HG03521 (cell line): ENCODE results near the gene FOXO6.

ENCODE experiments used
- ATAC-seq: cut with Tn5 transposase; IDR thresholded peaks from one replicate; pipeline ENCODE4 v1.9.1; 2021; ENCODE audit warnings: mild to moderate bottlenecking, moderate library complexity; ENCODE audit not compliant: unreplicated experiment

Gene FOXO6

GRCh38 chr1:41364442-41365319 is 3.4 kb downstream of the FOXO6 start:
- ATAC-seq, result no peak

DNA sequence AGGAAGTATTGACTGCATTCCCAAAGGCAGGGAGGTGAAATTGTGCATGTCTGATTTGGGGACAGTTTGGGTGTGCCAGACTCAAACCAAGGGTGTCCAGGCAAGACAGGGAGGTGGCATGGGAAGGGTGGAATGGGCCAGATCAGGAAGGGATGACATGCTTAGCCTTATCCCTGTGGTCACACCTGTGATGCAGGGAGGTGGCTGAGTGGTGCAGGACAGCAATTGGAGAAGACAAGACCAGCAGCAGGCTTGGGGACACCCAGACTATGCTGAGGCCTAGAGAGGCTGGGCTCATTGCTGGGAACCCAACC is 4.0 kb downstream of the FOXO6 start:
- no peak for ATAC-seq

GRCh38 chr1:41365772-41366454 is 4.7 kb downstream of the FOXO6 start:
- ATAC-seq, result no peak

GRCh38 chr1:41366455-41367287 is 5.4 kb downstream of the FOXO6 start:
- no peak for ATAC-seq

DNA sequence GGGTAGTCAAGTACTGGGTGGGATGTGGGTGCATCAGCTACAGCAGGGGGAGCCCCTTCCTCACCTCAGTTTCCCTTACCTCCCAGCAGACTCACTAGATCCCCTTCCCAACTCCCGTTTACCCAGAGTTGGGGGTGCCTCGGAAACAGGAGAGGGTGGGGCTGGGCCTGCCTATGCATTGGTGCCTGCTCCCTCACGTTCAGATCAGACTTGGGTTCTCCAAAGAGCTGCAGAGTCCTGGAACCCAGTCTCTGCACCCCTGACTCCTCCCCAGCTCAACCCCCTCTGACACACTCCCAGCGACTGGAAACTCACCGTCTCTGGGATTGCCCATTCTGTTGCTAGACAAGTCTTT is 6.0 kb downstream of the FOXO6 start:
- ATAC-seq, result no peak

DNA sequence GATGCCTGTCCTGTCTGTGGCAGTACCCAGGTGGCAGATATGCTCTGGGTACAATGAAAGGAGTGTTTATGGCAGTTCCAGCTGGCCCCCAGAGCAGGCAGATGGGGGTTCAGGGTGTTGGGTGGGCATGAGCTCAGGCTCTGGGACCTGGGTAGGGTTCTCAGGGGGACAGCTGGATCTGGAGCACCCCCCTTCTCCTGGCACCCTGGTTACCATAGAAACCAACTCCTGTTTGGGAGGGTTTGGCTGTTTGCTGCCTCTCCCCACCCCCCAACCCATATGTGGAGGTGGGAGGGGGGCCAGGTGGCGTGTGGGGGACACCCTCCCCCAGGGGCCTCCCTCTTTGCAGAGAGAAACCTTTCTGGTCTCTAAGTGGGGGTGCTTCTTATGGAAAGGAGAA is 7.1 kb downstream of the FOXO6 start:
- no peak for ATAC-seq

DNA sequence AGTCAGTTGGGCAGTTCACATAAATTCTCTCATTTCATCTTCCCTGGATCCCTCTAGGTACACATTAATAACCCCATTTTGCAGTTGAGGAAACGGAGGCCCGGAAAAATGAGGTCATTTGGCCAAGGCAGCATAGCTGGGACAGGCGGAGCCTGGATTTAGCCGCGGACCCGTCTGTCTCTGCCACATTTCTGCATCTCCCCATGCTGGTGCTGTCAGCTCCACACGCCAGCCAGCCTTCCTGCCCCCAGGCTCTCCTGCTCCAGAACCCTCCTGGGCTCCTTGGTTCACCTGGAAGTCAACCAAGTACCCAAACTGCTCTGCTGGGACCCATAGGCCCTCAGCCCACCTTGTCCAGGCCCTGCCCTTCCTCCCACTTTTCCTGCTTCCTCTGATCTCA is 7.6 kb downstream of the FOXO6 start:
- ATAC-seq, result no peak

- no peak for ATAC-seq
Observed at GRCh38 chr1:41369531-41369930, 8.3 kb downstream of the FOXO6 start.

GRCh38 chr1:41370225-41370624 is 9.0 kb downstream of the FOXO6 start:
- ATAC-seq, result no peak

GRCh38 chr1:41370756-41371420 is 9.7 kb downstream of the FOXO6 start:
- ATAC-seq, result no peak

GRCh38 chr1:41371630-41372599 is 10.7 kb downstream of the FOXO6 start:
- no peak for ATAC-seq

DNA sequence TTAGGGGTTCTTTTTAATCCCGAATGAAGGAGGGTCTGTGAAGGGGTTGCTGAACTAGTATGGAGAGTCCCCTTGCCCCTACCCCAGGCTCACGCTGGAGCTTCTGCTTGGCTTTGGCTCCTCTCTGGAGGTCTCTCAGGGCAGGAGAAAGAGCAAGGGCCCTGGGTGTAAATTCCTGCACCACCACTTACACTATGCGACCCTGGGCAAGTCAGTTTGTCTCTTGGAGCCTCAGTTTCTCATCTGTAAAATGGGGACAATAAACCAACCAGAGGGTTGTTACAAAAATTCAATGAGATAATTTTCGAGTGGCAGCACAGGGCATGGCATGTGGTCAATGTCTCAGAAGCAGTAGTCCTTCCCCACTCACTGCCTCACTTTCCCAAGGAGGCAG is 11.4 kb downstream of the FOXO6 start:
- no peak for ATAC-seq

DNA sequence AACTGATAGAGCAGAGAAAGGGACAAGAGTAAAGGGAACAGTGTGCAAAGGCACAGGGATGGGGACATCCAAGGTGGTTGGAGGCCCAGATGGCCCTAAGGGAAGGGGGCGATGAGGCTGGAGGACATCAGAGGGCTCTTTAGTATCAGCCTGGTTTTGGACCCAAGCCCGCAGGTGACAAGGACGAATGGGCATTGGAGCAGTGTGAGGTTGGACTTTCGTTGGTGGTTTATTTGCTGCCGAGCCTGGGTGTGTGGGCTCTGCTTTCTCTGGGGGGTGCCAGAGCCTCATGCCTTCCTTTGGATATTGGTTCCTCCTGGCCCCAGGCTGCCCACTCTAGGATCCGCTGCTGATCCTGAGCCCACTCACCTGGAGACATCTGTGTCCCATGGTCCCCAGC is 12.1 kb downstream of the FOXO6 start:
- no peak for ATAC-seq

GRCh38 chr1:41374711-41375110 is 13.5 kb downstream of the FOXO6 start:
- ATAC-seq, result no peak

- ATAC-seq, result no peak
Observed at GRCh38 chr1:41377397-41377796, 16.2 kb downstream of the FOXO6 start.

- ATAC-seq, result no peak
Observed at GRCh38 chr1:41378222-41378621, 17.0 kb downstream of the FOXO6 start.

DNA sequence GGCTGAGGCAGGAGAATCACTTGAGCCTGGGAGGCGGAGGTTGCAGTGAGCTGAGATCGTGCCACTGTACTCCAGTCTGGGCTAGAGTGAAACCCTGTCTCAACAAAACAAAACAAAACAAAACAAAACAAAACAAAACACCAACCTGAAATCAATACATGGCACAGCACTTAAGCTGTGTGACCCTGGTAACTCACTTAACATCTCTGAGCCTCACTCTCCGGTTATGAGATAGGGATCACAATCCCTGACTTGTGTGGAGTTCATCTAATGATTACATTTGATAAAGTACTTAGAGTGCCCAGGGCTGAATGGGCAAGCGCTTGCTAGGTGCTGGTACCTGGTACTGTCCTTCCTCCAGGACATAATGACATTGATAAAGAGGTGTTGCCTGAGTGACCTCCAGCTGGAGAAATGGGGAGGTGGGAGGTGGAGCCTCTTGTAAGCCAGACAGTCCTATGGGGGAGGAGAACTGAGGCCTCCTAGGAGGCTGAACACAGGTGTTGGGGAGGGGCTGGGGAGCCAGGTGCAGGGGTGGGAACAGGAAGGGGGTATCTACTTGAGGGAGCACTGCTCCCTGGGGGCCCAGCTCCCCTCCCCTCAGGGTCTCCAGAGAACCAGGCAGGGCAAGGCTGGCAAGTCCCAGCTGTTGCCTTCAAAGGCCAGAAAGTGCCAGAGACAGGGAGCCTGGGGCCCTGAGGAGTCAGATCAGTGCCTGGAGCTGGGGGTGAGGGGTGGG is 17.9 kb downstream of the FOXO6 start:
- ATAC-seq, result no peak

DNA sequence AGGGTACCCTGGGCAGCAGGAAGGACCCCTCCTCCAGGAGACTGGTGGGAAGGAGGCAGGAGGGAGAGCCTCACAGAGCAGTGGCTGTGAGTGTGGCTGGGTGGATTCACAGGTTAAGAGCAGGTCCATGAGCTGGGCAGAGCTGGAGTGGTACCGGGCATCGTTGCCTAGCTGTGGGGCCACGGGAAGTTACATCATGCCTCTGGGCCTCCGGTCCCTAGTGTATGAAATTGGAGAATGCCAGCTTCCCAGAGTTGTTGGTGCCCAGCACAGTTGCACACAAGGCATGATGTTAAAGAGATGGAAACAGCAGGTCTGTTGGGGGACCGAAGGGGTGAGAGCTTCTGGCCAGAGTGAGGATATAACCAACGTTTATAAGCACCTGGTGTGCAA is 18.5 kb downstream of the FOXO6 start:
- no peak for ATAC-seq

- ATAC-seq, result no peak
Observed at GRCh38 chr1:41380195-41380594, 19.0 kb downstream of the FOXO6 start.
